GM19025 (cell line): ENCODE measurements around the gene ANKMY1.
A peak's percentile ranks its signal among the peaks of the same experiment; 100 is the strongest.
"Not testable (repeated sequence)": the region's sequence is repeated elsewhere in the genome, so short reads cannot be mapped to it uniquely, and the experiment has no call there.

Source experiments
- ATAC-seq: cut with Tn5 transposase; IDR thresholded peaks from one replicate; pipeline ENCODE4 v1.9.1; 2021; ENCODE audit warnings: mild to moderate bottlenecking, low read depth, moderate library complexity; ENCODE audit not compliant: unreplicated experiment

Gene ANKMY1

GRCh38 chr2:240524963-240525718 lies 32.6 kb downstream of the ANKMY1 start:
- no peak for ATAC-seq

- ATAC-seq: no peak
These were observed 34.1 kb downstream of the ANKMY1 start for GRCh38 chr2:240523451-240524281.

- ATAC-seq: no peak
These were observed 35.4 kb downstream of the ANKMY1 start for GRCh38 chr2:240522406-240522805.

GRCh38 chr2:240521885-240522284 lies 35.9 kb downstream of the ANKMY1 start:
- not testable (repeated sequence) for ATAC-seq

GRCh38 chr2:240520974-240521350 lies 36.8 kb downstream of the ANKMY1 start:
- no peak for ATAC-seq

- no peak for ATAC-seq
These were observed 37.4 kb downstream of the ANKMY1 start for GRCh38 chr2:240520130-240520973.

- no peak for ATAC-seq
These were observed 38.2 kb downstream of the ANKMY1 start for GRCh38 chr2:240519396-240520129.

GRCh38 chr2:240518981-240519380 lies 38.8 kb downstream of the ANKMY1 start:
- no peak for ATAC-seq

- no peak for ATAC-seq
These were observed 40.4 kb downstream of the ANKMY1 start for GRCh38 chr2:240517342-240517741.

- ATAC-seq: no peak
These were observed 43.2 kb downstream of the ANKMY1 start for GRCh38 chr2:240514631-240515030.

GRCh38 chr2:240513549-240514287 lies 44.1 kb downstream of the ANKMY1 start:
- peak; percentile 91 for ATAC-seq

- ATAC-seq: no peak
These were observed 44.9 kb downstream of the ANKMY1 start for GRCh38 chr2:240512666-240513535.

GRCh38 chr2:240512109-240512485 lies 45.7 kb downstream of the ANKMY1 start:
- ATAC-seq: no peak

GRCh38 chr2:240511351-240512108 lies 46.3 kb downstream of the ANKMY1 start:
- ATAC-seq: no peak

GRCh38 chr2:240510513-240511210 lies 47.1 kb downstream of the ANKMY1 start:
- ATAC-seq: no peak

- no peak for ATAC-seq
These were observed 47.9 kb downstream of the ANKMY1 start for GRCh38 chr2:240509667-240510512.
